HepG2 (cell line): ENCODE results near the gene SLC13A5. TPM values are rescaled to one million over a fixed set of nuclear protein-coding genes. Genes with fewer than 3 reads are reported as not detected.
A peak's percentile ranks its signal among the peaks of the same experiment; 100 is the strongest.

Experiments
- ELF4 ChIP-seq: sonication (generic); formaldehyde crosslinking; IDR thresholded peaks from 2 replicates; pipeline ENCODE4 v1.5.0; 2020; ENCODE audit warnings: missing genetic modification reagents, mild to moderate bottlenecking, moderate library complexity, borderline replicate concordance
- EP300 ChIP-seq, 3 experiments: sonication (generic) in 1 of 3; formaldehyde crosslinking in 1 of 3; IDR thresholded peaks; 2 replicates each; pipeline versions ENCODE4 v1.5.1 to v1.6.1; 2011 to 2020; ENCODE audit warnings: low read depth in 2 of 3, low read length in 2 of 3, borderline replicate concordance in 1 of 3, improper control_type of control experiment in 1 of 3, mild to moderate bottlenecking in 1 of 3, missing genetic modification reagents in 1 of 3, moderate library complexity in 1 of 3
- MED8 ChIP-seq: sonication (generic); formaldehyde crosslinking; IDR thresholded peaks from 2 replicates; pipeline ENCODE4 v1.8.1; 2023; ENCODE audit warnings: mild to moderate bottlenecking, missing genetic modification reagents; ENCODE audit not compliant: insufficient replicate concordance
- MYC ChIP-seq: sonication (generic); formaldehyde crosslinking; IDR thresholded peaks from 2 replicates; pipeline ENCODE4 v1.9.0; 2021; ENCODE audit warnings: missing genetic modification reagents, borderline replicate concordance
- RARA ChIP-seq: IDR thresholded peaks from 2 replicates; pipeline ENCODE4 v1.6.1; 2016; ENCODE audit warnings: missing genetic modification reagents, missing compliant biosample characterization
- SOX13 ChIP-seq, 3 experiments: fragments of 450-650 bp in 1 of 3; sonication (generic) in 1 of 3; formaldehyde crosslinking in 1 of 3; IDR thresholded peaks in 2 of 3; conservative IDR thresholded peaks in 1 of 3; 2 replicates each; pipeline versions ENCODE4 v1.5.0 to v1.6.1; 2016 to 2020; ENCODE audit warnings: antibody characterized with exemption in 1 of 3, mild to moderate bottlenecking in 1 of 3, missing compliant biosample characterization in 1 of 3, missing genetic modification reagents in 1 of 3, moderate library complexity in 1 of 3
- ZBTB8A ChIP-seq: sonication (generic); formaldehyde crosslinking; IDR thresholded peaks from 2 replicates; pipeline ENCODE4 v1.4.0; 2020; ENCODE audit warnings: mild to moderate bottlenecking, low read depth, missing genetic modification reagents, borderline replicate concordance
- ZNF17 ChIP-seq: sonication (generic); formaldehyde crosslinking; IDR thresholded peaks from 2 replicates; pipeline ENCODE4 v1.5.0; 2020; ENCODE audit warnings: mild to moderate bottlenecking, missing genetic modification reagents
- ZNF670 ChIP-seq: sonication (generic); formaldehyde crosslinking; IDR thresholded peaks from 2 replicates; pipeline ENCODE4 v1.8.0; 2022; ENCODE audit warnings: mild to moderate bottlenecking, missing genetic modification reagents, borderline replicate concordance
- ZNF7 ChIP-seq: IDR thresholded peaks from 2 replicates; pipeline ENCODE4 v1.6.1; 2016; ENCODE audit warnings: missing biosample characterization, missing genetic modification reagents
- polyA plus RNA-seq, 8 experiments: library from polyadenylated mRNA; depleted of rRNA in 3 of 8; stranded (reverse) in 7 of 8; unstranded in 1 of 8; fragments of >200 nt; fragmentation: Illumina TruSeq in 4 of 8; extraction: Trizol in 4 of 8; gene quantifications; 2 replicates each; pipeline versions ENCODE4 v1.2.1 to v1.2.3, GENCODE V29; 2011 to 2016; ENCODE audit warnings: low read depth in 4 of 8, missing spikeins in 1 of 8, mixed read lengths in 1 of 8; ENCODE audit not compliant: insufficient read depth in 1 of 8
- total RNA-seq, 5 experiments: library from RNA; depleted of rRNA; stranded (reverse); fragments of >200 nt; fragmentation: Illumina TruSeq; extraction: Trizol; gene quantifications; 2 replicates each; pipeline ENCODE4 v1.2.3, GENCODE V29; 2016; ENCODE audit warnings: low read depth in 1 of 5
- TF ChIP-seq, protein P1 (sequence below): sonication (generic); formaldehyde crosslinking; conservative IDR thresholded peaks from 2 replicates; pipeline ENCODE4 v1.8.0; 2022; ENCODE audit warnings: mild to moderate bottlenecking, moderate library complexity, missing genetic modification reagents
- TF ChIP-seq, protein P2 (sequence below): sonication (generic); formaldehyde crosslinking; IDR thresholded peaks from 2 replicates; pipeline ENCODE4 v1.4.0; 2020; ENCODE audit warnings: mild to moderate bottlenecking, missing genetic modification reagents
- TF ChIP-seq, protein P3 (sequence below): IDR thresholded peaks from 2 replicates; pipeline ENCODE4 v1.6.1; 2018; ENCODE audit warnings: missing genetic modification reagents, mild to moderate bottlenecking, missing compliant biosample characterization
- TF ChIP-seq, protein P4 (sequence below): sonication (generic); formaldehyde crosslinking; IDR thresholded peaks from 2 replicates; pipeline ENCODE4 v1.4.0; 2020; ENCODE audit warnings: missing genetic modification reagents, mild to moderate bottlenecking, borderline replicate concordance

Gene SLC13A5
- total and polyA plus RNA-seq, 2 of the 13 experiments (the other 11 are each of a cell fraction or from before 2014, with no cell fraction given) = 42.8 to 310 TPM

DNA sequence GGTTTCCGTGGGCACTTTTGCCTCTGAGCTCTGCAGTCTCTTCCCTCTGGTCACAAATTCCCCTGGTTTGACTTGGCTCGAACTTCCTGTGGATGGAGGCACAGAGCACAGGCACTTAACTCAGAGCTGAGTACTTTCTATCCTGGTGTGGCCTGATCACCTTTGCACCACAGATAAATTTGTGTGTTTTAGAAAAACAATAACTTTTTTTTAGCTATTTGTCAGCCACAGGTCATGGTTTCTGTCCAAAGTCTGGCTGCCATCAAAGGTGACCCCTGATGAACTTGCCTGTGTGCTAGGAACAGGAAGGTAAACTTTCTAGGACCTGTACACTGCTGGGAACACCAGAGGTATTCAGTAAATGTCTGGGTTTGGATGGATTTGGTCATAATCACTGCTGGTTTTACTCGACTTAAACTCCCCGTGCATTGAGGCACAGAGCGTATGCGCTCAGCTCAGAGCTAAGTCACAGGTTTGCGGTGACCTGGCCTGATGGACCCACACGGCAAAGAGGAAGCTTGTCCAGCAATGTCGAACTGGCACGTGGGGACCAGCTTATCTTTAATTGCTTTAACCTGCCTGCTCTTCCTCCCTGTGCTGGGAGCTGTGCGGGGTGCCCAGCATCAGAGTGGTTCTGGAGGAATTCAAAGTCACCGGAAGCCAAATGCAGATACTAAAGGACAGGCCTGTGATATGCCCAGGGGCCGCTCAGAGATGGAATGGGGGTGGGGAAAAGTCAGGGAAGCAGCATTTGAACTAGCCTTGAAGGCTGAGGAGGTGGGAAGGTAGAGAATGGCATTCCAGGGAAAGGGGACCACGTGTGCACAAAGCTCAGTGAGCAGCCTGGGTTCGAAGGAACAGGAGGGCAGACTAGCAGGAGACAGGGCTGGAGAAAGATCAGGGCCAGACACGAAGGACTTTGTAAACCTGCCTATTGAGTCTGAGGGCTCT, 12.9 kb downstream of the SLC13A5 start (continued):
- TF ChIP-seq, protein P1, sequence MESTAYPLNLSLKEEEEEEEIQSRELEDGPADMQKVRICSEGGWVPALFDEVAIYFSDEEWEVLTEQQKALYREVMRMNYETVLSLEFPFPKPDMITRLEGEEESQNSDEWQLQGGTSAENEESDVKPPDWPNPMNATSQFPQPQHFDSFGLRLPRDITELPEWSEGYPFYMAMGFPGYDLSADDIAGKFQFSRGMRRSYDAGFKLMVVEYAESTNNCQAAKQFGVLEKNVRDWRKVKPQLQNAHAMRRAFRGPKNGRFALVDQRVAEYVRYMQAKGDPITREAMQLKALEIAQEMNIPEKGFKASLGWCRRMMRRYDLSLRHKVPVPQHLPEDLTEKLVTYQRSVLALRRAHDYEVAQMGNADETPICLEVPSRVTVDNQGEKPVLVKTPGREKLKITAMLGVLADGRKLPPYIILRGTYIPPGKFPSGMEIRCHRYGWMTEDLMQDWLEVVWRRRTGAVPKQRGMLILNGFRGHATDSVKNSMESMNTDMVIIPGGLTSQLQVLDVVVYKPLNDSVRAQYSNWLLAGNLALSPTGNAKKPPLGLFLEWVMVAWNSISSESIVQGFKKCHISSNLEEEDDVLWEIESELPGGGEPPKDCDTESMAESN (CRISPR knock-in tag) = no peak; the same call in none of the 2 replicates
- TF ChIP-seq ZNF7 (CRISPR knock-in tag) (no peak), ZBTB8A (CRISPR knock-in tag) (0 out of 2 replicates have a peak, but pooled peaks have one; percentile 39), RARA (peak; percentile 100), ELF4 (CRISPR knock-in tag) (peak; percentile 94), MED8 (CRISPR knock-in tag) (peak; percentile 98), ZNF17 (no peak), ZNF670 (CRISPR knock-in tag) (peak; percentile 98), MYC (peak; percentile 83; the same call in 1 of the 2 replicates), SOX13 (IDR thresholded peaks at IDR 0.05) (peak; percentile 96), SOX13 (CRISPR knock-in tag; conservative IDR thresholded peaks at IDR 0.05 in 1 of 2, IDR thresholded peaks at IDR 0.05 in 1 of 2) (peak in 1 of 2 experiments; percentile 99; a peak in 2 of 4 replicates), EP300 (IDR thresholded peaks at IDR 0.05; ENCODE audit: low read depth in 2 of 2, low read length in 2 of 2) (peak; percentile 84 to 99), EP300 (CRISPR knock-in tag; IDR thresholded peaks at IDR 0.05; ENCODE audit: borderline replicate concordance) (peak; percentile 98)
- TF ChIP-seq, protein P2, sequence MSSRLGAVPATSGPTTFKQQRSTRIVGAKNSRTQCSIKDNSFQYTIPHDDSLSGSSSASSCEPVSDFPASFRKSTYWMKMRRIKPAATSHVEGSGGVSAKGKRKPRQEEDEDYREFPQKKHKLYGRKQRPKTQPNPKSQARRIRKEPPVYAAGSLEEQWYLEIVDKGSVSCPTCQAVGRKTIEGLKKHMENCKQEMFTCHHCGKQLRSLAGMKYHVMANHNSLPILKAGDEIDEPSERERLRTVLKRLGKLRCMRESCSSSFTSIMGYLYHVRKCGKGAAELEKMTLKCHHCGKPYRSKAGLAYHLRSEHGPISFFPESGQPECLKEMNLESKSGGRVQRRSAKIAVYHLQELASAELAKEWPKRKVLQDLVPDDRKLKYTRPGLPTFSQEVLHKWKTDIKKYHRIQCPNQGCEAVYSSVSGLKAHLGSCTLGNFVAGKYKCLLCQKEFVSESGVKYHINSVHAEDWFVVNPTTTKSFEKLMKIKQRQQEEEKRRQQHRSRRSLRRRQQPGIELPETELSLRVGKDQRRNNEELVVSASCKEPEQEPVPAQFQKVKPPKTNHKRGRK (CRISPR knock-in tag) = no peak
- TF ChIP-seq, protein P3, sequence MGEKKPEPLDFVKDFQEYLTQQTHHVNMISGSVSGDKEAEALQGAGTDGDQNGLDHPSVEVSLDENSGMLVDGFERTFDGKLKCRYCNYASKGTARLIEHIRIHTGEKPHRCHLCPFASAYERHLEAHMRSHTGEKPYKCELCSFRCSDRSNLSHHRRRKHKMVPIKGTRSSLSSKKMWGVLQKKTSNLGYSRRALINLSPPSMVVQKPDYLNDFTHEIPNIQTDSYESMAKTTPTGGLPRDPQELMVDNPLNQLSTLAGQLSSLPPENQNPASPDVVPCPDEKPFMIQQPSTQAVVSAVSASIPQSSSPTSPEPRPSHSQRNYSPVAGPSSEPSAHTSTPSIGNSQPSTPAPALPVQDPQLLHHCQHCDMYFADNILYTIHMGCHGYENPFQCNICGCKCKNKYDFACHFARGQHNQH (CRISPR knock-in tag) = peak; percentile 98
- TF ChIP-seq, protein P4, sequence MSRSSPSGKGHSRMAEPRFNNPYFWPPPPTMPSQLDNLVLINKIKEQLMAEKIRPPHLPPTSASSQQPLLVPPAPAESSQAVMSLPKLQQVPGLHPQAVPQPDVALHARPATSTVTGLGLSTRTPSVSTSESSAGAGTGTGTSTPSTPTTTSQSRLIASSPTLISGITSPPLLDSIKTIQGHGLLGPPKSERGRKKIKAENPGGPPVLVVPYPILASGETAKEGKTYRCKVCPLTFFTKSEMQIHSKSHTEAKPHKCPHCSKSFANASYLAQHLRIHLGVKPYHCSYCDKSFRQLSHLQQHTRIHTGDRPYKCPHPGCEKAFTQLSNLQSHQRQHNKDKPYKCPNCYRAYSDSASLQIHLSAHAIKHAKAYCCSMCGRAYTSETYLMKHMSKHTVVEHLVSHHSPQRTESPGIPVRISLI (CRISPR knock-in tag) = peak; percentile 98
